ENCODE results near the gene C3orf33.

The C3orf33 gene

GRCh38 chr3:155785662-155786295 lies 20.3 kb downstream of the C3orf33 start:
- DNase-seq (ENCODE audit: low spot score) = no peak

- DNase-seq (ENCODE audit: low spot score) = no peak
These were observed 23.6 kb downstream of the C3orf33 start for GRCh38 chr3:155782390-155782953.

- no peak for DNase-seq (ENCODE audit: low spot score)
These were observed 25.8 kb downstream of the C3orf33 start for GRCh38 chr3:155780291-155780690.

- DNase-seq (ENCODE audit: low spot score) = no peak
These were observed 27.6 kb downstream of the C3orf33 start for GRCh38 chr3:155778462-155778861.

GRCh38 chr3:155772801-155773200 lies 33.3 kb downstream of the C3orf33 start:
- no peak for DNase-seq (ENCODE audit: low spot score)

GRCh38 chr3:155771126-155771525 lies 35.0 kb downstream of the C3orf33 start:
- DNase-seq (ENCODE audit: low spot score) = no peak

GRCh38 chr3:155766206-155766605 lies 39.9 kb downstream of the C3orf33 start:
- DNase-seq (ENCODE audit: low spot score) = no peak

GRCh38 chr3:155763870-155764463 lies 42.1 kb downstream of the C3orf33 start:
- no peak for DNase-seq (ENCODE audit: low spot score)

GRCh38 chr3:155760653-155761052 lies 45.4 kb downstream of the C3orf33 start:
- no peak for DNase-seq (ENCODE audit: low spot score)

- DNase-seq (ENCODE audit: low spot score) = no peak
These were observed 48.5 kb downstream of the C3orf33 start for GRCh38 chr3:155757577-155757976.

- DNase-seq (ENCODE audit: low spot score) = peak; percentile 43
These were observed 52.9 kb downstream of the C3orf33 start for GRCh38 chr3:155753038-155753639.

- no peak for DNase-seq (ENCODE audit: low spot score)
These were observed 57.3 kb downstream of the C3orf33 start for GRCh38 chr3:155748611-155749365.

- no peak for DNase-seq (ENCODE audit: low spot score)
These were observed 58.2 kb downstream of the C3orf33 start for GRCh38 chr3:155747946-155748290.

GRCh38 chr3:155747286-155747945 lies 58.7 kb downstream of the C3orf33 start:
- DNase-seq (ENCODE audit: low spot score) = no peak

- no peak for DNase-seq (ENCODE audit: low spot score)
These were observed 59.4 kb downstream of the C3orf33 start for GRCh38 chr3:155746703-155747102.

- no peak for DNase-seq (ENCODE audit: low spot score)
These were observed 60.1 kb downstream of the C3orf33 start for GRCh38 chr3:155745795-155746550.

GRCh38 chr3:155744626-155745324 lies 61.3 kb downstream of the C3orf33 start, which contains the start of gene PLCH1:
Gene PLCH1 (minus strand): TSS chr3:155745071. CDS start chr3:155704224, 40,847 bp downstream.
- DNase-seq (ENCODE audit: low spot score) = no peak

- no peak for DNase-seq (ENCODE audit: low spot score)
These were observed 62.0 kb downstream of the C3orf33 start for GRCh38 chr3:155744010-155744625.

GRCh38 chr3:155743606-155744005 lies 62.5 kb downstream of the C3orf33 start:
- no peak for DNase-seq (ENCODE audit: low spot score)

GRCh38 chr3:155742349-155742965 lies 63.6 kb downstream of the C3orf33 start:
- no peak for DNase-seq (ENCODE audit: low spot score)
